CD4-positive, alpha-beta T cell (primary cell): ENCODE results near the gene TMEM132D. TPM values are rescaled to one million over a fixed set of nuclear protein-coding genes. Genes with fewer than 3 reads are reported as not detected.

Experiments
- ATAC-seq: fragments of 200-7000 bp; cut with Tn5 transposase; one replicate; pipeline ENCODE4 v1.10.0; 2022; ENCODE audit warnings: mild to moderate bottlenecking; ENCODE audit not compliant: poor library complexity
- CTCF ChIA-PET: fragments of 350-600 bp; sonication (Branson Sonifier 250); formaldehyde crosslinking; loops from one replicate; lab custom pipeline; 2021; ENCODE audit warnings: antibody characterized with exemption, inconsistent platforms; lab: Charles Lee
- POLR2A ChIA-PET: fragments of 350-600 bp; sonication (Branson Sonifier 250); formaldehyde crosslinking; loops from one replicate; lab custom pipeline; 2021; ENCODE audit warnings: antibody characterized with exemption, inconsistent platforms; lab: Charles Lee
- DNase-seq, 14 experiments: peaks; one replicate each; pipeline ENCODE4 v3.0.0-alpha.2; 2013 to 2020; ENCODE audit warnings: mixed read lengths in 2 of 14
- H3K27ac ChIP-seq, 2 donors: one replicate each; pipeline versions ENCODE4 v1.5.1 to v1.7.0; 2013; ENCODE audit warnings: low read length in 2 of 2, low read depth in 1 of 2, mild to moderate bottlenecking in 1 of 2
- H3K27me3 ChIP-seq, 2 experiments: 1 replicate in 1 of 2; 2 replicates in 1 of 2; pipeline versions ENCODE4 v1.6.1 to v1.7.0; 2013; ENCODE audit warnings: low read length in 2 of 2, control low read depth in 1 of 2, mild to moderate bottlenecking in 1 of 2, moderate library complexity in 1 of 2; ENCODE audit not compliant: insufficient read depth in 2 of 2, control insufficient read depth in 1 of 2
- H3K36me3 ChIP-seq: one replicate; pipeline ENCODE4 v1.6.1; 2013; ENCODE audit warnings: low read length, control low read depth; ENCODE audit not compliant: insufficient read depth
- H3K4me1 ChIP-seq: one replicate; pipeline ENCODE4 v1.6.1; 2013; ENCODE audit warnings: low read length, control low read depth; ENCODE audit not compliant: insufficient read depth
- H3K4me3 ChIP-seq: one replicate; pipeline ENCODE4 v1.5.1; 2013; ENCODE audit warnings: mild to moderate bottlenecking, low read length, moderate library complexity
- H3K9me3 ChIP-seq, 2 experiments: 1 replicate in 1 of 2; 2 replicates in 1 of 2; pipeline versions ENCODE4 v1.6.1 to v1.7.0; 2013; ENCODE audit warnings: low read length in 2 of 2, mild to moderate bottlenecking in 2 of 2, control low read depth in 1 of 2, moderate library complexity in 1 of 2; ENCODE audit not compliant: control insufficient read depth in 1 of 2, insufficient read depth in 1 of 2
- H3K27ac Mint-ChIP-seq: one replicate; pipeline ENCODE4 v1.8.0; 2020; ENCODE audit warnings: mixed read lengths
- H3K27me3 Mint-ChIP-seq: one replicate; pipeline ENCODE4 v1.8.0; 2021; ENCODE audit warnings: mixed read lengths
- H3K36me3 Mint-ChIP-seq: one replicate; pipeline ENCODE4 v1.8.0; 2021; ENCODE audit warnings: low read depth, mixed read lengths
- H3K4me1 Mint-ChIP-seq: one replicate; pipeline ENCODE4 v1.8.0; 2021; ENCODE audit warnings: low read depth, mixed read lengths
- H3K4me3 Mint-ChIP-seq: one replicate; pipeline ENCODE4 v1.8.0; 2020; ENCODE audit warnings: mild to moderate bottlenecking, mixed read lengths
- H3K9me3 Mint-ChIP-seq: one replicate; pipeline ENCODE4 v1.8.0; 2020; ENCODE audit warnings: mixed read lengths
- CTCF ChIP-seq: fragments of 200-600 bp; IDR thresholded peaks from one replicate; pipeline ENCODE4 v1.8.0; 2022; ENCODE audit warnings: antibody characterized with exemption, mild to moderate bottlenecking
- intact Hi-C, 2 experiments: fragments of 100-400 bp; cut with DNase I in 1 of 2; cut with micrococcal nuclease in 1 of 2; formaldehyde crosslinking; loops; one replicate each; pipeline versions ENCODE4 v1.15.1 to v1.9.0; 2023 to 2025; cut with DNase I, micrococcal nuclease
- total RNA-seq, 174 experiments: library from RNA in 2 of 174; stranded (reverse) in 2 of 174; gene quantifications; one replicate each; pipeline ENCODE4 v1.2.3 and lab custom pipeline; 2021 to 2026

The TMEM132D gene
- total RNA-seq, 2 experiments from 2014 or later = not detected

GRCh38 chr12:129097451-129097850 lies 806.4 kb downstream of the TMEM132D start:
- ATAC-seq = no peak
- intact Hi-C loops = no loop called here
- Mint-ChIP-seq H3K27ac (no peak overlapping the region), H3K27me3 (no peaks in the 10 kb centered on the region), H3K4me1 (no peaks in the 10 kb centered on the region), H3K4me3 (no peak overlapping the region), H3K9me3 (peaks cover under 1% of the 10 kb centered on the region), H3K36me3 (no peaks in the 10 kb centered on the region)
- Histone ChIP-seq H3K27ac (no peak overlapping the region), H3K36me3 (no peaks in the 10 kb centered on the region), H3K4me3 (no peak overlapping the region), H3K27me3 (no peaks in the 10 kb centered on the region), H3K9me3 (peaks cover 0 to 11% of the 10 kb centered on the region in 2 experiments), H3K4me1 (no peaks in the 10 kb centered on the region)
- no peak for TF ChIP-seq CTCF
- DNase-seq = no peak
- POLR2A ChIA-PET = no interaction called here
- CTCF ChIA-PET = no interaction called here

- Histone ChIP-seq H3K4me1 (no peaks in the 10 kb centered on the region), H3K27me3 (no peaks in the 10 kb centered on the region), H3K4me3 (no peak overlapping the region), H3K27ac (no peak overlapping the region), H3K36me3 (no peaks in the 10 kb centered on the region), H3K9me3 (peaks cover 0 to 11% of the 10 kb centered on the region in 2 experiments)
- POLR2A ChIA-PET = no interaction called here
- Mint-ChIP-seq H3K36me3 (no peaks in the 10 kb centered on the region), H3K4me3 (no peak overlapping the region), H3K27ac (no peak overlapping the region), H3K4me1 (no peaks in the 10 kb centered on the region), H3K9me3 (no peaks in the 10 kb centered on the region), H3K27me3 (no peaks in the 10 kb centered on the region)
- no peak for TF ChIP-seq CTCF
- intact Hi-C loops = no loop called here
- no peak for DNase-seq
- ATAC-seq = no peak
- CTCF ChIA-PET = no interaction called here
These were observed 806.9 kb downstream of the TMEM132D start for GRCh38 chr12:129096968-129097367.

GRCh38 chr12:129096184-129096583 lies 807.6 kb downstream of the TMEM132D start:
- TF ChIP-seq CTCF = no peak
- ChIA-PET CTCF (no interaction called here), POLR2A (no interaction called here)
- H3K36me3 ChIP-seq = no peaks in the 10 kb centered on the region
- Mint-ChIP-seq H3K4me3 (no peak overlapping the region), H3K4me1 (no peaks in the 10 kb centered on the region), H3K27ac (no peak overlapping the region), H3K27me3 (no peaks in the 10 kb centered on the region), H3K36me3 (no peaks in the 10 kb centered on the region), H3K9me3 (no peaks in the 10 kb centered on the region)
- no peaks in the 10 kb centered on the region for H3K27me3 ChIP-seq
- H3K4me3 ChIP-seq = no peak overlapping the region
- no peaks in the 10 kb centered on the region for H3K4me1 ChIP-seq
- intact Hi-C loops = no loop called here
- H3K9me3 ChIP-seq = peaks cover 0 to 11% of the 10 kb centered on the region in 2 experiments
- no peak for ATAC-seq
- no peak overlapping the region for H3K27ac ChIP-seq
- DNase-seq = no peak
